BE2C (cell line): ENCODE measurements around the gene XAGE3.
"Not testable (repeated sequence)": the region's sequence is repeated elsewhere in the genome, so short reads cannot be mapped to it uniquely, and the experiment has no call there.

ENCODE experiments used
- DNase-seq: peaks from one replicate; pipeline ENCODE4 v3.0.0-alpha.2; 2020
- H3K27me3 ChIP-seq: fragments of 250-450 bp; sonication (Bioruptor Pico); 2 replicates; pipeline ENCODE4 v1.5.1; 2020; ENCODE audit warnings: mild to moderate bottlenecking
- H3K36me3 ChIP-seq: fragments of 250-450 bp; sonication (Bioruptor Pico); 2 replicates; pipeline ENCODE4 v1.5.1; 2020; ENCODE audit warnings: mild to moderate bottlenecking
- H3K4me1 ChIP-seq: fragments of 250-450 bp; sonication (Bioruptor Pico); 2 replicates; pipeline ENCODE4 v1.5.1; 2020
- H3K4me3 ChIP-seq: 2 replicates; pipeline ENCODE4 v1.5.1; 2011; ENCODE audit warnings: low read depth, low read length
- H3K9me3 ChIP-seq: fragments of 250-450 bp; sonication (Bioruptor Pico); 2 replicates; pipeline ENCODE4 v1.5.1; 2020
- CTCF ChIP-seq: IDR thresholded peaks from 2 replicates; pipeline ENCODE4 v1.5.1; 2012; ENCODE audit warnings: mild to moderate bottlenecking, low read depth, low read length

Gene XAGE3

GRCh38 chrX:52874661-52875060 lies 6.8 kb upstream of the XAGE3 start:
- Histone ChIP-seq H3K4me1 (no peaks in the 10 kb centered on the region), H3K9me3 (no peaks in the 10 kb centered on the region), H3K27me3 (no peaks in the 10 kb centered on the region), H3K36me3 (no peaks in the 10 kb centered on the region), H3K4me3 (no peak overlapping the region)
- TF ChIP-seq CTCF = no peak
- DNase-seq = no peak

- H3K9me3 ChIP-seq, H3K36me3 ChIP-seq, DNase-seq, H3K4me3 ChIP-seq, H3K27me3 ChIP-seq, H3K4me1 ChIP-seq: not testable (repeated sequence)
These were observed 5.9 kb upstream of the XAGE3 start for GRCh38 chrX:52873825-52874224.

GRCh38 chrX:52870046-52870445 lies 2.2 kb upstream of the XAGE3 start:
- Histone ChIP-seq H3K4me3 (no peak overlapping the region), H3K9me3 (no peaks in the 10 kb centered on the region), H3K36me3 (no peaks in the 10 kb centered on the region), H3K4me1 (no peaks in the 10 kb centered on the region), H3K27me3 (no peaks in the 10 kb centered on the region)
- no peak for TF ChIP-seq CTCF
- no peak for DNase-seq

- Histone ChIP-seq H3K36me3 (no peaks in the 10 kb centered on the region), H3K4me3 (no peak overlapping the region), H3K4me1 (no peaks in the 10 kb centered on the region), H3K9me3 (no peaks in the 10 kb centered on the region), H3K27me3 (no peaks in the 10 kb centered on the region)
- TF ChIP-seq CTCF = no peak
- no peak for DNase-seq
These were observed 2.4 kb downstream of the XAGE3 start for GRCh38 chrX:52865343-52865998.

GRCh38 chrX:52856991-52857525 lies 10.8 kb downstream of the XAGE3 start:
- not testable (repeated sequence) for H3K36me3 ChIP-seq, H3K4me3 ChIP-seq, H3K27me3 ChIP-seq, DNase-seq, H3K4me1 ChIP-seq, H3K9me3 ChIP-seq

GRCh38 chrX:52852110-52852860 lies 15.6 kb downstream of the XAGE3 start:
- Histone ChIP-seq H3K27me3 (no peaks in the 10 kb centered on the region), H3K9me3 (no peaks in the 10 kb centered on the region), H3K4me3 (no peak overlapping the region), H3K4me1 (no peaks in the 10 kb centered on the region), H3K36me3 (no peaks in the 10 kb centered on the region)
- no peak for DNase-seq
- TF ChIP-seq CTCF = no peak

GRCh38 chrX:52843619-52844018 lies 24.3 kb downstream of the XAGE3 start:
- DNase-seq, H3K9me3 ChIP-seq, H3K4me1 ChIP-seq, H3K27me3 ChIP-seq, H3K4me3 ChIP-seq, H3K36me3 ChIP-seq: not testable (repeated sequence)
